Ovary (tissue), 9 donors: Measurements from ENCODE around the gene CBLN3. TPM values are rescaled to one million over a fixed set of nuclear protein-coding genes. Genes with fewer than 3 reads are reported as not detected.

Source experiments
- DNase-seq, 5 donors: peaks; one replicate each; pipeline ENCODE4 v3.0.0-alpha.2; 2019 to 2020
- H3K27ac ChIP-seq, 2 donors: fragments of 200-600 bp; one replicate each; pipeline versions ENCODE4 v1.5.1 to v1.8.0; 2019 to 2022
- H3K27me3 ChIP-seq: fragments of 200-600 bp; one replicate; pipeline ENCODE4 v1.8.0; 2022
- H3K36me3 ChIP-seq: fragments of 200-600 bp; sonication (generic); one replicate; pipeline ENCODE4 v1.5.1; 2019
- H3K4me1 ChIP-seq: one replicate; pipeline ENCODE4 v1.8.1; 2013; ENCODE audit warnings: mild to moderate bottlenecking, moderate library complexity; ENCODE audit not compliant: insufficient read depth
- H3K4me3 ChIP-seq: fragments of 200-600 bp; sonication (generic); one replicate; pipeline ENCODE4 v1.5.1; 2017
- H3K9me3 ChIP-seq, 2 donors: fragments of 200-600 bp in 1 of 2; sonication (generic) in 1 of 2; one replicate each; pipeline versions ENCODE4 v1.5.1 to v1.8.1; 2013 to 2019; ENCODE audit warnings: mild to moderate bottlenecking in 1 of 2, moderate library complexity in 1 of 2
- CTCF ChIP-seq, 3 donors: fragments of 450-650 bp in 2 of 3; fragments of 200-600 bp in 1 of 3; IDR thresholded peaks; one replicate each; pipeline versions ENCODE4 v1.5.1 to v1.8.0; 2016 to 2022; ENCODE audit warnings: antibody characterized with exemption in 3 of 3, mild to moderate bottlenecking in 1 of 3
- EP300 ChIP-seq: sonication (generic); formaldehyde crosslinking; IDR thresholded peaks from one replicate; pipeline ENCODE4 v1.6.1; 2017; ENCODE audit warnings: antibody characterized with exemption
- POLR2A ChIP-seq: fragments of 450-650 bp; IDR thresholded peaks from one replicate; pipeline ENCODE4 v1.6.1; 2017; ENCODE audit warnings: antibody characterized with exemption, mild to moderate bottlenecking, moderate library complexity
- WGBS, 3 donors: extraction: QIAGEN DNeasy Blood & Tissue Kit in 1 of 3; methylation state at CpG; one replicate each; pipeline versions ENCODE4 v1.1.5 to v1.1.7; 2013 to 2017; 5-methylcytosine and 5-hydroxymethylcytosine counted together
- intact Hi-C, 4 donors: fragments of 100-400 bp; cut with DNase I; formaldehyde crosslinking; loops; one replicate each; pipeline versions ENCODE4 v1.11.0 to v1.15.1; 2022 to 2023
- polyA plus RNA-seq, 2 donors: library from polyadenylated mRNA; stranded (reverse); fragments of 200-250 nt in 1 of 2; fragments of 350-450 nt in 1 of 2; fragmentation: Illumina TruSeq in 1 of 2; extraction: RNeasy Lipid Tissue Mini Kit (QIAGEN cat#74804) in 1 of 2; gene quantifications; one replicate each; pipeline ENCODE4 v1.2.3, GENCODE V29; 2013 to 2014
- total RNA-seq, 7 donors: library from RNA; depleted of rRNA in 2 of 7; stranded (reverse); fragments of >200 nt in 2 of 7; fragmentation: NEBNext Ultra II Directional in 3 of 7; extraction: Animal tissue kit (Norgen Biotek cat#: 25700) in 3 of 7; gene quantifications; one replicate each; pipeline versions ENCODE4 v1.1.0 to v1.2.4, GENCODE V29; 2016 to 2023
- donor health status: DM: no; HTN: no; CAD: no; lungs with moderate emphysema.
- donor health status: DM: no; HTN: no; CAD: no.
- donor health status: Bipolar disorder and iron deficiency.
- donor health status: DM: yes; HTN: yes; CAD: no.
- donor health status: DM: no; HTN: no; CAD: no.
- donor health status: DM: yes; HTN: yes; CAD: no.

The CBLN3 gene
- total and polyA plus RNA-seq, 9 donors, result 2.0 to 10.5 (median 5.8) TPM

GRCh38 chr14:24378327-24378726 is 51.1 kb downstream of the CBLN3 start:
- DNase-seq, result no peak
- intact Hi-C loops, result no loop called here
- TF ChIP-seq POLR2A (no peak), EP300 (no peak), CTCF (IDR thresholded peaks at IDR 0.05) (no peak)

GRCh38 chr14:24377657-24378056 is 51.8 kb downstream of the CBLN3 start:
- WGBS, 3 donors, result 58 to 63% (median 59%) methylated on average over 2 of the region's 2 CpGs
- no peaks in the 10 kb centered on the region for H3K9me3 ChIP-seq
- peak in 1 of 5 donors; percentile 16 for DNase-seq
- no peaks in the 10 kb centered on the region for H3K36me3 ChIP-seq
- intact Hi-C loops, result no loop called here
- no peaks in the 10 kb centered on the region for H3K27me3 ChIP-seq
- H3K27ac ChIP-seq, result no peak overlapping the region
- TF ChIP-seq CTCF (IDR thresholded peaks at IDR 0.05) (no peak), POLR2A (no peak), EP300 (no peak)
- no peak overlapping the region for H3K4me3 ChIP-seq
- peaks cover under 1% of the 10 kb centered on the region for H3K4me1 ChIP-seq

More at GRCh38 chr14:24378327-24378726, 51.1 kb downstream of the CBLN3 start:
- Histone ChIP-seq H3K27me3 (no peaks in the 10 kb centered on the region), H3K9me3 (no peaks in the 10 kb centered on the region), H3K4me1 (no peaks in the 10 kb centered on the region), H3K4me3 (no peak overlapping the region), H3K27ac (no peak overlapping the region), H3K36me3 (no peaks in the 10 kb centered on the region)
- 62 to 67% (median 62%) methylated on average over 3 of the region's 3 CpGs for WGBS, 3 donors

- H3K9me3 ChIP-seq, result no peaks in the 10 kb centered on the region
- H3K4me1 ChIP-seq, result peaks cover 5% of the 10 kb centered on the region
- TF ChIP-seq POLR2A, result no peak
- no peak for TF ChIP-seq EP300
- TF ChIP-seq CTCF (IDR thresholded peaks at IDR 0.05), result no peak
- no peak for DNase-seq
- H3K27me3 ChIP-seq, result no peaks in the 10 kb centered on the region
- 77 to 80% (median 78%) methylated on average over 7 of the region's 7 CpGs for WGBS, 3 donors
- intact Hi-C loops, result no loop called here
- H3K27ac ChIP-seq, result no peak overlapping the region
- no peaks in the 10 kb centered on the region for H3K36me3 ChIP-seq
- H3K4me3 ChIP-seq, result no peak overlapping the region
Measured at GRCh38 chr14:24377126-24377525, 52.3 kb downstream of the CBLN3 start.

Other genes starting within 250 kb of the CBLN3 start
- 10 to 100 TPM; 12.3 to 50.9 (median 34.0) TPM for gene IPO4, start 240.9 kb downstream of the CBLN3 start, total RNA-seq
- 10 to 100 TPM in 1 of 2 donors, 1 to 10 TPM in 1; 5.6 to 11.3 TPM for gene IPO4, start 240.9 kb downstream of the CBLN3 start, polyA plus RNA-seq
- gene TM9SF1, start 234.2 kb downstream of the CBLN3 start, total RNA-seq, result 10 to 100 TPM; 34.9 to 65.6 (median 44.9) TPM
- 10 to 100 TPM; 32.3 to 40.0 TPM for gene TM9SF1, start 234.2 kb downstream of the CBLN3 start, polyA plus RNA-seq
- gene TSSK4, start 224.0 kb downstream of the CBLN3 start, total RNA-seq, result 1 to 10 TPM in 2 of 7 donors, under 1 TPM in 2, not detected in 3; 0.45 to 1.1 (median 0.90) TPM
- under 1 TPM in 1 of 2 donors, not detected in 1; 0.06 TPM for gene TSSK4, start 224.0 kb downstream of the CBLN3 start, polyA plus RNA-seq
- 10 to 100 TPM; 26.8 to 57.5 (median 41.0) TPM for gene CHMP4A, start 216.2 kb downstream of the CBLN3 start, total RNA-seq
- 100 to 1,000 TPM in 1 of 2 donors, 10 to 100 TPM in 1; 56.1 to 105 TPM for gene CHMP4A, start 216.2 kb downstream of the CBLN3 start, polyA plus RNA-seq
- 10 to 100 TPM; 15.5 to 27.7 (median 18.1) TPM for gene MDP1, start 213.6 kb downstream of the CBLN3 start, total RNA-seq
- 10 to 100 TPM; 19.4 to 32.6 TPM for gene MDP1, start 213.6 kb downstream of the CBLN3 start, polyA plus RNA-seq
- gene NEDD8, start 197.3 kb downstream of the CBLN3 start, total RNA-seq, result 100 to 1,000 TPM in 6 of 7 donors, 10 to 100 TPM in 1; 69.7 to 155 (median 124) TPM
- gene NEDD8, start 197.3 kb downstream of the CBLN3 start, polyA plus RNA-seq, result 100 to 1,000 TPM; 180 to 301 TPM
- gene GMPR2, start 196.7 kb downstream of the CBLN3 start, total RNA-seq, result 10 to 100 TPM; 46.2 to 64.7 (median 57.7) TPM
- 10 to 100 TPM; 66.3 to 85.7 TPM for gene GMPR2, start 196.7 kb downstream of the CBLN3 start, polyA plus RNA-seq
- gene TINF2, start 187.0 kb downstream of the CBLN3 start, total RNA-seq, result 10 to 100 TPM; 45.8 to 87.2 (median 58.5) TPM
- gene TINF2, start 187.0 kb downstream of the CBLN3 start, polyA plus RNA-seq, result 10 to 100 TPM; 36.5 to 72.0 TPM
- 100 to 1,000 TPM in 1 of 7 donors, 1 to 10 TPM in 6; 3.1 to 152 (median 8.0) TPM for gene TGM1, start 166.5 kb downstream of the CBLN3 start, total RNA-seq
- gene TGM1, start 166.5 kb downstream of the CBLN3 start, polyA plus RNA-seq, result 1 to 10 TPM; 1.1 to 1.7 TPM
- 10 to 100 TPM; 19.7 to 48.3 (median 23.2) TPM for gene RABGGTA, start 158.1 kb downstream of the CBLN3 start, total RNA-seq
- 10 to 100 TPM in 1 of 2 donors, 1 to 10 TPM in 1; 7.9 to 20.1 TPM for gene RABGGTA, start 158.1 kb downstream of the CBLN3 start, polyA plus RNA-seq
- 10 to 100 TPM; 16.0 to 35.6 (median 21.4) TPM for gene DHRS1, start 129.9 kb downstream of the CBLN3 start, total RNA-seq
- gene DHRS1, start 129.9 kb downstream of the CBLN3 start, polyA plus RNA-seq, result 10 to 100 TPM; 12.8 to 17.9 TPM
- 10 to 100 TPM; 12.0 to 28.6 (median 22.5) TPM for gene NOP9, start 129.8 kb downstream of the CBLN3 start, total RNA-seq
- 10 to 100 TPM in 1 of 2 donors, 1 to 10 TPM in 1; 9.2 to 22.1 TPM for gene NOP9, start 129.8 kb downstream of the CBLN3 start, polyA plus RNA-seq
- gene CIDEB, start 121.7 kb downstream of the CBLN3 start, total RNA-seq, result 10 to 100 TPM; 13.8 to 38.4 (median 22.6) TPM
- 10 to 100 TPM; 17.1 to 29.0 TPM for gene CIDEB, start 121.7 kb downstream of the CBLN3 start, polyA plus RNA-seq
- 10 to 100 TPM in 1 of 7 donors, 1 to 10 TPM in 6; 4.5 to 10.1 (median 5.5) TPM for gene LTB4R2, start 119.5 kb downstream of the CBLN3 start, total RNA-seq
- gene LTB4R2, start 119.5 kb downstream of the CBLN3 start, polyA plus RNA-seq, result 1 to 10 TPM in 1 of 2 donors, under 1 TPM in 1; 0.85 to 1.8 TPM
- 1 to 10 TPM; 4.4 to 9.4 (median 7.7) TPM for gene LTB4R, start 118.2 kb downstream of the CBLN3 start, total RNA-seq
- 1 to 10 TPM; 2.9 to 7.1 TPM for gene LTB4R, start 118.2 kb downstream of the CBLN3 start, polyA plus RNA-seq
- 10 to 100 TPM in 5 of 7 donors, 1 to 10 TPM in 2; 7.8 to 33.3 (median 11.3) TPM for gene ADCY4, start 94.6 kb downstream of the CBLN3 start, total RNA-seq
- 10 to 100 TPM; 15.0 to 19.7 TPM for gene ADCY4, start 94.6 kb downstream of the CBLN3 start, polyA plus RNA-seq
- gene RIPK3, start 89.7 kb downstream of the CBLN3 start, total RNA-seq, result 1 to 10 TPM in 5 of 7 donors, under 1 TPM in 2; 0.61 to 3.2 (median 1.1) TPM
- gene RIPK3, start 89.7 kb downstream of the CBLN3 start, polyA plus RNA-seq, result 1 to 10 TPM; 1.5 to 2.8 TPM
- 100 to 1,000 TPM in 5 of 7 donors, 10 to 100 TPM in 2; 74.1 to 288 (median 186) TPM for gene NFATC4, start 61.5 kb downstream of the CBLN3 start, total RNA-seq
- 100 to 1,000 TPM in 1 of 2 donors, 10 to 100 TPM in 1; 25.9 to 157 TPM for gene NFATC4, start 61.5 kb downstream of the CBLN3 start, polyA plus RNA-seq
- gene NYNRIN, start 30.7 kb downstream of the CBLN3 start, total RNA-seq, result 10 to 100 TPM; 22.5 to 76.0 (median 63.6) TPM
- 10 to 100 TPM; 22.0 to 26.2 TPM for gene NYNRIN, start 30.7 kb downstream of the CBLN3 start, polyA plus RNA-seq
- 10 to 100 TPM; 41.1 to 84.8 (median 67.8) TPM for gene KHNYN, start 286 bp upstream of the CBLN3 start, total RNA-seq
- 10 to 100 TPM; 35.1 to 44.4 TPM for gene KHNYN, start 286 bp upstream of the CBLN3 start, polyA plus RNA-seq
- 10 to 100 TPM; 46.2 to 68.8 (median 62.4) TPM for gene SDR39U1, start 13.1 kb upstream of the CBLN3 start, total RNA-seq
- gene SDR39U1, start 13.1 kb upstream of the CBLN3 start, polyA plus RNA-seq, result 10 to 100 TPM; 33.4 to 65.7 TPM
- gene CMA1, start 78.6 kb upstream of the CBLN3 start, total RNA-seq, result under 1 TPM in 2 of 7 donors, not detected in 5; 0.27 to 0.69 TPM
- gene CMA1, start 78.6 kb upstream of the CBLN3 start, polyA plus RNA-seq, result 1 to 10 TPM in 1 of 2 donors, under 1 TPM in 1; 0.30 to 4.6 TPM
- gene CTSG, start 146.6 kb upstream of the CBLN3 start, total RNA-seq, result 1 to 10 TPM in 3 of 7 donors, under 1 TPM in 1, not detected in 3; 0.34 to 1.4 (median 1.2) TPM
- gene CTSG, start 146.6 kb upstream of the CBLN3 start, polyA plus RNA-seq, result 1 to 10 TPM; 2.0 to 7.5 TPM
- gene GZMH, start 180.0 kb upstream of the CBLN3 start, total RNA-seq, result under 1 TPM in 4 of 7 donors, not detected in 3; 0.47 to 0.80 (median 0.51) TPM
- gene GZMH, start 180.0 kb upstream of the CBLN3 start, polyA plus RNA-seq, result 1 to 10 TPM in 1 of 2 donors, under 1 TPM in 1; 0.25 to 6.6 TPM
- 1 to 10 TPM in 3 of 7 donors, under 1 TPM in 1, not detected in 3; 0.25 to 2.6 (median 1.7) TPM for gene GZMB, start 204.5 kb upstream of the CBLN3 start, total RNA-seq
- 1 to 10 TPM in 1 of 2 donors, under 1 TPM in 1; 0.45 to 4.0 TPM for gene GZMB, start 204.5 kb upstream of the CBLN3 start, polyA plus RNA-seq